GM18499 (cell line): ENCODE results near the gene ZNF681.
"Not testable (repeated sequence)": the region's sequence is repeated elsewhere in the genome, so short reads cannot be mapped to it uniquely, and the experiment has no call there.

ENCODE experiments used
- ATAC-seq: cut with Tn5 transposase; IDR thresholded peaks from one replicate; pipeline ENCODE4 v1.9.1; 2021; ENCODE audit warnings: moderate number of reproducible peaks; ENCODE audit not compliant: insufficient read depth, unreplicated experiment

The ZNF681 gene

GRCh38 chr19:23774524-23774971 lies 15.9 kb upstream of the ZNF681 start:
- ATAC-seq: no peak

GRCh38 chr19:23774106-23774505 lies 15.4 kb upstream of the ZNF681 start:
- no peak for ATAC-seq

- no peak for ATAC-seq
These were observed 14.0 kb upstream of the ZNF681 start for GRCh38 chr19:23772675-23773063.

GRCh38 chr19:23771761-23772674 lies 13.3 kb upstream of the ZNF681 start:
- ATAC-seq: no peak

GRCh38 chr19:23771316-23771715 lies 12.6 kb upstream of the ZNF681 start:
- ATAC-seq: no peak

GRCh38 chr19:23770672-23771250 lies 12.1 kb upstream of the ZNF681 start:
- ATAC-seq: no peak

GRCh38 chr19:23769691-23770468 lies 11.2 kb upstream of the ZNF681 start:
- no peak for ATAC-seq

GRCh38 chr19:23766951-23767350 lies 8.3 kb upstream of the ZNF681 start:
- no peak for ATAC-seq

- no peak for ATAC-seq
These were observed 6.1 kb upstream of the ZNF681 start for GRCh38 chr19:23764781-23765180.

GRCh38 chr19:23762884-23763711 lies 4.4 kb upstream of the ZNF681 start:
- ATAC-seq: no peak

- no peak for ATAC-seq
These were observed 3.8 kb upstream of the ZNF681 start for GRCh38 chr19:23762548-23762883.

- ATAC-seq: not testable (repeated sequence)
These were observed 1.6 kb upstream of the ZNF681 start for GRCh38 chr19:23760326-23760725.

GRCh38 chr19:23743633-23744232 lies 15.0 kb downstream of the ZNF681 start:
- not testable (repeated sequence) for ATAC-seq

GRCh38 chr19:23730729-23731465 lies 27.8 kb downstream of the ZNF681 start:
- ATAC-seq: not testable (repeated sequence)

- not testable (repeated sequence) for ATAC-seq
These were observed 34.5 kb downstream of the ZNF681 start for GRCh38 chr19:23724161-23724560.

GRCh38 chr19:23718802-23719201 lies 39.9 kb downstream of the ZNF681 start:
- no peak for ATAC-seq

GRCh38 chr19:23716792-23717191 lies 41.9 kb downstream of the ZNF681 start:
- no peak for ATAC-seq

GRCh38 chr19:23709347-23709746 lies 49.3 kb downstream of the ZNF681 start:
- ATAC-seq: no peak

- no peak for ATAC-seq
These were observed 52.0 kb downstream of the ZNF681 start for GRCh38 chr19:23706657-23707056.
